Activated CD8-positive, alpha-beta memory T cell treated with anti-CD3 and anti-CD28 coated beads for 1 hour (primary cell): ENCODE results near the gene NRCAM.

Experiments
- DNase-seq, 2 donors: peaks; one replicate each; pipeline ENCODE4 v3.0.0-alpha.2; 2020; ENCODE audit warnings: low read depth in 1 of 2; ENCODE audit errors: extremely low read depth in 1 of 2

Gene NRCAM

DNA sequence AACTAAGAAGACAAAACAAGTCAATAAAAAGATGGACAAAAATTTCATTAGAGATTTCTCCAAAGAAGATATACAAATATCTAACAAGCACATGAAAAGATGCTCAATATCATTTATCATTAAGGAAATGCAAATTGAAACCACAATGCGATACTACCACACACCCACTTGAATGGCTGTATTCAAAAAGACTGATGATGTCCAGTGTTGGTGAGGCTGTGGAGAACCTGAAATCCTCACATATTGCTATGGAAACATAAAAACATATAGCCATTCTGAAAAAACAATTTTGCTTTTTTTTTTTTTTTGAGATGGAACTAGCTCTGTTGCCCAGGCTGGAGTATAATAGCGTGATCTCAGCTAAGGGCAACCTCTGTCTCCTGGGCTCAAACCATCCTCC lies 202.0 kb downstream of the NRCAM start:
- DNase-seq: no peak

DNA sequence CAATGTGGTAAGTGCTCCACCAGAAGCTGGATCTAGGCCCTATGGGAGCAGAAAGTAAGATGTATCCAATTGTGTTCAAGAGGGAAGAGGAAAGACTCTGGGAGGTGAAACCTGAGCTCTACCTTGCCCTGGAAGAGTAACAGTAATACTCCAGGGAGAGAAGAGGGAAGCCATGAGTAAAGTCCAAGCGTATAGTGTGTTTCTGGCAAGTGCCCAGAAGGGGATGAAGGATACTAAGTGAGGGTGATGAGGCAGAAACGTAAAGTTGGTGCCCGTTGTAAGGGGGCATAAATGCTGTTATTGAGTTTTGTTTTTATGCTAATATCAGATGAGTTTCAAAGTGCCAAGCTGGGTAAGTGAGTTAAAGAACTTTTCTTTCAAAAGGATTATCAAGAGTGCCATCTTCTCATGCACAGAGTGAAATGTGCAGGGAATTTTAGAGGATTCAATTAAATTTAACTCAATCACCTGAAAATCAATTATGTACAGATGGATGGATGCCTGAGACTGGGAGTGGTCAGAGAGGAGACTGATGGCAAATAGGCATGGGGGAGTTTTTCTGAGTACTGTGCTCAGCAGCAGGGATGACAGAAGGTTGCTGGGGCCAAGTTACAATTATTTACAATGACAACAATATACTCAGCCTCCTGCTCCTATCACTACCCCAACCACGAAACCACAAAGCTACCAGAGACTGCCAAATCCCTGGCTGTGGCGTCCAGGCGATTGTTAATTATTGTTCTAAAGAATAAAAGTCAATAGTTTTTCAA lies 202.8 kb downstream of the NRCAM start:
- no peak for DNase-seq

DNA sequence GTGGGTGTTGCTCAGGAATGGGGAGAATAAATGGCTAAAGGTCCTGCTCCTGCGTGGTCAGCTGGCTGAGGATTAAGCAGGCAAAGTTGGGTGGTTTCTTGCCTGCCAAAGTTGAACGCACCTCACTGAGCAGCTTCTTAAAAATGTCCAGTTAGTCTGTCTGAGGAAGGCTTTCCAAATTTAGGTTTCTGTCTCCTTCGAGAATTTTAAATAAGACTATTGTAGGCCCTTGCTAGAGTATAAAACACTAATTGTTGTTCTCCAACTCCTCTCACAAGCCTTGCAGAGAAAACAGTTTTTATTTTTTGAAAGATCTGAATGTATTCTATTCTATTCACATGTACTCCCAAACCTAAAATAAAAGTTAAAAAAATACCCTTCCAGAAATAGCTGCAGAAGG lies 204.1 kb downstream of the NRCAM start:
- no peak for DNase-seq

DNA sequence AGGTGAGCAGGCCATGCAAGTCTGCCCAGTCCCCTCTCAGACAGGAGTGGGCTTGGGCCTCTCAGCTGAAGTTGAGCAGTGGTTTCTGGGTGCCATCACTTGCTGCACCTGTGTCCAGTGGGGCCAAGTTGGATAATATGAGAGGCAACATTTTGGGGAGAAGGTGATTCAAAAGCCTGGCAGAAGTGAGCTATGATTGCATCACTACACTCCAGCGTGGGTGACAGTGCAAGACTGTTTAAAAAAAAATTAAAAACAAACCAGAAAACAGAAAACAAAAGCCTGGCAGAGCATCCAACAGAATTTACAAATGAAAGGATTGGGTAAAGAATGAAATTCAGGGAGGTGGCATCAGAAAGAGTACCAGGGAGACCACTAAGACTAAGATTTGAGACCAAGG lies 204.5 kb downstream of the NRCAM start:
- no peak for DNase-seq

DNA sequence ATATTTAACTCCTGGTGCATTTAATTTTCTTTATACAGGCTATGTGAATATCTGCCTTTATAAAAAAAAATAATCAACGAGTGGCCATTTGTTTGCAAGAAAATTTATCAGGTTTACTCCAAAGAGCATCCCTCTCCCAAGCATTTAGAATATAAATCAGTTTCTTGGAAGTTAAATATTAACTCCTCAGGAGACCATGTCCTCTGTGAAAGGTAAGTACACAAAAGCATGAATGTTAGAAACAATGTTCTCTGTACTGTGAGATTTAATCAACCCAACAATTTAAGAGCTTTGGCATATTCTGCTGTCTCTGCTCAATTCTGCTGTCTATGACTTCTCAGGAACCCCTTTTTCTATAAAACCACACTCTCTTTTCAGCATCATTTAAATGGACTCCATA lies 206.8 kb downstream of the NRCAM start:
- DNase-seq: no peak

DNA sequence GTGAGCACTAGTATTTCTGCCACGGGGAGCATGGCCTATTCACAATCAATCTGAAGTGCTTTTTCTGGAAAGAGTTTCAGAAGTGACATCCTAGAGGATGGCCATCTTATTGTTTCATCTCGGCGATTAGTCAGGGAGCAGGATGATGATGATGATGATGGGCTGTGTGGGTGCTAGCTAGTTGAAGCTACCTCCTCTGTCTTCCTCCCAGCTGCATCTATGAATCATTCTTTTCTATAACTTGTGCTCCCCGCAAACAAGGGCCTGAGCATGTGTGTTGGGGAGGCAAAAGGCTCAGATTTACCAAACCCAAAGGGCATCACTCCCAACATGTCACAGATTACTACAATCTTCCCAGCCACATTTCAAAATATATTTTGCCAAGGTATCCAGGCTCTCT lies 207.4 kb downstream of the NRCAM start:
- no peak for DNase-seq

DNA sequence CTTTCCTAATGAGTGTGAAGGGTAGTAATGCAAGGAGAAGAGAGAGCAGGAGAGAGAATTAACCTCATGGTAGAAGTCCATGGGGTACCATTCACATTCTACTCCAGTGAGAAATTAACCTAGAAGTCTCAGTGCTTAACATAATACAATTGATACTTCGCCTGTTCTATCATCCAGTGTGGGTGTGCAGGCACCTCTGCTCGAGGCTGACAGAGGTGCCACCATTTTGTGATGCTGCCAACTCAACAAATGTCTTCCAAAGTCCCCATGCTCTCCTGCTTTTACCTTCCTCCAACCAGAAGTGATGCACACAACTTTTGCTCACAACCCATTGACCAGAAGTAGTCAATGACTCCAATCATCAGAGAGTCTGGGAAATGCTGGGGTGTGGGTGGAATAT lies 207.8 kb downstream of the NRCAM start:
- DNase-seq: no peak

DNA sequence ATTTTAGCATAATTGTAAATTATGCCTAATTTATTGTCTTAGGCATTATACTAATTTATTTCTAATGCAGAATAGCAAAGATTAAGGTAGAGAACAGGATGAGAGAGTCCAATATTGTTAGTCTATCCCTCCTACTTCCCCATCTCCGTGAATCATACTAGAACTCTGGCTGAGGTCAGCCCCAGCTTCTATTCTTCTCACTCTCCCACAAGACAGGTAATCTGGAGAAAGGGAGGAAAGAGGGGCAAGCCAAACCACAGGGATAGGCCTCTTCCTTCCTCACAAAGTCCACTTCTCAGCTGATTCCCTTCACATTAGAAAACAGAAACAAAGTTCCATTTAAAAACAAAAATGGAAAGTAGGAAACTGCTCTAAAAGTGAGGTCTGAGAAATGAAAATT lies 208.6 kb downstream of the NRCAM start:
- no peak for DNase-seq

DNA sequence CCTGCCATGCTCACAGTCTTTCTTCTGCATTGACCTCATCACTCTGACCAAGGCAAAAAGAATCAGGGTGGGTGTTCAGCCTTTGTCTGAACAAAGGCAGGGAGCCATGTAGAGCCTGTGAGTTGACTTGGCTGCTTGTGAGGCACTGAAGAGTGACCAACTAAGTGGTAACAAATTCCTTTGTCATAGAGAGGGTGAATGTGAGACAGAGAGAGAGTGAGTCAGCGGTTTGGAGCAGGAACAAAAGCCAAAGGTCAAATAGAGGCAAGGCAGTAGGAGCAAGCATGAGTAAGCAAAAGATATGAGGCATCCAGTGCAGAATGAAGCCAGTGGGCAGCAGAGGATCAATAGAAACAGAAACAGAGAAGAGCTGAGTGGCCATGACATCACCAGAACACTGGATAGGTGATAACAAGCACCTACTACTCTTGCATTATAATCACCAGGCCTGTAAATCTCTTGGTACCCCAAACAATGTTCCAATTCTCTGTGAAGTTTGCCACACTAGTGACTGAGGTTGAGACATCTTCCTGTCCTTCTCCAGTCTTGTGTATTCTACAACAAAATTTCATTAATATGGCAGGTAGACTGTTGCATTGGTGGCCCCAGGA lies 209.9 kb downstream of the NRCAM start:
- DNase-seq: no peak

DNA sequence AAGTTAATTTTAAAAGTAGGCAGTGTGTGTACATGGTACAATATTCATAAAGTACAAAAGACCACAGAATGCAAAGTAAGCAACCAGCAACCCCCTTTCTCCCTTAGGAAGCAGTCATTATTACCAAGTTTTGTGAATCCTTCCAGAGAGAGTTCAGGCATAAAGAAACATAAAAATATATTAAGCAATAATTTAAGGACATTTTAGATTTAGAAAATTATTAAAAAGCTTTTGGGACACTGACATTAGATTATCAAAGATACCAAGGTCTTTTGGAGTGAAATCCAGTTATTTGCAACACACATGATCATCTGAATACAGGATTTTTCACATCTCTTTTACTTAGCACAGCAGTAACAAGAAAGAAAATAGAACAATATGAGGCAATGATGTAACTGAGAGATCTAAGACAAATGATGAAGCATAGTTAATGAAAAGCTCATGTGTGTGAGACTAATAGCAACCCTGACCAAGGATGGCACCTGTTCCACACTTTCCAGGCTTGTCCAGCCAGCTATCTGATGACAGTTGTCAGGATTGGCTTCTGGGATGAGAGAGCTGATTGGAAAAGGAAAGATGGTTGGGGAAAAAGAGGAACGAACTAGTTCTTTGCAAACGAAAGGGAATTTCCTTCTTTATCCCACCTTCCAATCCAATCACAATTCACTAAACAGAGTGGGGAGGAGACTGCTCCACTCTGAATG lies 210.6 kb downstream of the NRCAM start:
- no peak for DNase-seq

DNA sequence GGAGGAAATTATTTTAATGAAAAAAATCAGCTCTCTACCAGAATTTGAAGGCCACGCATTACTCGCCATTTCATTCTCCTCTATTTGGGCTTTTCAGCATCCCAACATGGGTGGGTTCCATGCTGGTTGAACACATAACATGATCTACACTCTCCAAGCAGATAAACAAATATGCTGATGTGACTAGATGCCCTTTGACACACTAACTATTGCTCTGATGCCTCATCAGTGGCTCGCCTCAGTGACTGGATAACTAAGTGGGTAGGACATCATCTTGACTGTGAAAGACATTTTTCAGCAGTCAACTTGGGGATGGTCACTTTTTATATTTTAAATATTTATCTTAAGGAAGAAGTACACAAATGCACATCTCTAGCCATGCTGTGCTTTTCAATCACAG lies 212.1 kb downstream of the NRCAM start:
- no peak for DNase-seq

DNA sequence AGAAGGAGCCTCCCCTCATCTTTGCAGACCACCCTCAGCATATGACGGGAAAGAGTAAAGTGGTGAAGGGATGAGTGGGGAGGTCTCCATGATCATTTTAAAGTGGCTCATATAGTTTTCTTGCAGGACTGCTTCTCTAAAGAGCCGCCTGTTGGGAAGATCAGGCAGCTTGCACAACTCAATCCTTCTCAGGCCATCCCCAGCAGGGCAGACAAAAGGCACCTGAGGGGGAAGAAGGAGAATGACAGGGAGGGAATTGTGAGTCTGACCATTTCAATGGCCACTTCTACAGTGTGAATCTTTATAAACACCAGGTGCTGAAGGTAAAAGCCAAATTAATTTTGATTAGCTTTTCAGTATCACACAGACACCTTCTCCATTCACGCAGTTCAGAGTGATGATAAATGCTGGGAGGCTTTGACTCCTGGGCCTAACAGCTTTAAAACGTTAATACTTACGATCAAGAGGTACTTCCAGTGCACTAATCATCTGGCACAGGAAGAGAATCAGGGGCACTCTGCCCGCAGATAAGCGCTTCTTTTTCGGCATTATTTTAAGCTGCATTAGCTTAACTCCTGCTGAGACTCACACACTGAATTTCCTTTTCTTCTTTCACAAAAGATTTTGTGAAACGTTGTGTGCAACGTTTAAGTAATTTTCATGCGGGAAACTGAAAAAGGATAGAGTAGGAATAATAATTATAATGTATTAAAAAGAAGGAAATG lies 216.6 kb downstream of the NRCAM start:
- no peak for DNase-seq

DNA sequence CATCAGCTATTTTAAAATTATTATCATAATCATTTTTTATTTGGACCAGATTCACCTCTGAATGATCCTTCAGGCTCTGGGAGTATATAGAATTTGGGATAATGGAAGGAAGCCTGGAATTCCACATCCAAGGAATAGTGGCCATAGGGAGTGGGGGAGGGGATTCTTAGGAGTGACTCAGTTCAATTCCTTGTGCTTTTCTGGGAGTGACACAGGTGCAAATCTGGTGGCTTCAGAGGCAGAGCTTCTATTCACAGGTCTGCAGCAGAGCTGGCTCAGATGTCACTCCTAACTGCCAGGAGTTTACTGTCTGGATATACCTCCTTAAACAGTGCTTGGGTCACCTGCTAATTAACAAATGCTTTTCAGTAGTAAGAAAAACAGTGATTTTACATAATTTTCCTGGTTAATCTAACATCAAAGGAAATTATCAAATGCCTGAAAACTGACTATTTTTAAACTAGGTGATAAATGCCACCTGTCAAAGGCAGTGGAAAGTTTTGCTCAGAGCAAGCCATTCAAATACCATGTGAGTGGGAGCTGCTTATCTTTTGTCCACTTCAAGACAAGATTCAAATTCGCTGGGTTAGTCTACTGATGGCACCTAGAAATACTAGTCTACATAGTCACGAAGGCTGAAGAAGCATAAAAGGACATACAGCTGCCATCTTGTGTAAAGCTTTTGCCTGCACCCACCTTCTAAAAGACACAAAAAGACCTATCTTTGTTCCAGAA lies 219.4 kb downstream of the NRCAM start:
- DNase-seq: no peak

DNA sequence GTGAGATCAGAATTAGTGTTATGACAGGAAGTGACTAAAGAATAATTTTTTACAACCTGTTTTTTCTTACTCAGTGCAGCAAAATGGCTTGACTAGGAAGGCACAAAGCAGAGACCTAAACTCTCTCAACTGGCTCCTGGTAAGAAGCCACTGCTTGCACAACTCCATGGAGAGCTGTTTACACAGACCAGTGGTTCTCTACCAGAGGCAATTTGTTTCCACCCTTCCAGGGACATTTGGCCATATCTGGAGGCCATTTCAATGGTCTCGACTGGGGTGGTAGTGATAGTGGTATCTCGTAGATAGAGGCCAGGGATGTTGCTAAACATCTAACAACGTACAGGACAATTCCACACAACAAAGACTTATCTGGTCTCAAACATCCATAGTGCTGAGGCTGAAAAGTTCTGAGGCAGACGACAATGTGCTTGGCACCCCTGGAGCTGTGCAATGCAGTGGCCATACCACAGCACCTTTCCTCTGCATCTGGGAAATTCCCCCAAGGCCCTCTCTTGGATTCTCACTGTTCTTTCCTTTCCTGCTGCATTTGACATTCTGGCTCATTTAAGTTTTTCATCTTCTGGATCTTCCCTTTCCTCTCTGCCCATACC lies 220.7 kb downstream of the NRCAM start:
- DNase-seq: no peak

DNA sequence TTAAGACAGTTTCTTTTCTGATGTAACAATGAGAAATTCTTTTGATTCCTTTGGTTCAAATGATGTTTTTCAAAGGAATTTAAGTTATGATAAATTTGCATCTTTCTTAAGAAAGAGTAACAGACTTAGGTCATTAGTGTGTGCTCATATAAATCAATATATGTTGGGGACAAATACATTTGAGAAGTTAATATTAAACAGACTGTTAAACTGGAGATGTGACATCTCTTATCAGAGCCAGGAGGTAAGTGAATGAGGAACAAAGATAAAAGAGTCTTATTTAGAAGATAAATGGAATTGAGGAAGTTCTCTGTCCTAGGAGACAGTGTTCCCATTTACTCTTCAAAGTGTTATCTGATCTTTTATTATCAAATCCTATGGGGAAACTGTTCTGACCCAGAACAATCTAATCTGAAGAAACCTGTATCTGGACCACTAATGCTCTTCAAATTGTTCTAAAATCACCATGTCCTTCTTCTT lies 221.2 kb downstream of the NRCAM start:
- DNase-seq: no peak

DNA sequence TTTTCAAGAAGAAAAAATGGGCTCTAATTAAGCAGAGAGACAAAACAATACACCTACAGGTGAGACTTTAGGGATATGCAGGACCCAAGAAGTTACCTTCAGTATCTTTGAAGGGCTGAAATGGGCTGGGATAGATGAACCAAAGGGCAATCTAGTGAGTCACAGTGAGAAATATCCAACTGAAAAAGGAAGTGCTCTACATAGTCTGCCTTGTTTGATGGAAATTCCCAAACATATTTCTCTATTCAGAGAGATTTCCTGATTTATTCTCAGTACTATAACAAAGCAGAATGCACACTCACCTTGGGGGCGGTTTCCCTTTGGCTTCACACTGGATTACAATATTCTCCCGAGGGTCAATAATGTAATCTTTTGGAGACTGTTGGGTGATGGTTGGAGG lies 222.0 kb downstream of the NRCAM start:
- no peak for DNase-seq

DNA sequence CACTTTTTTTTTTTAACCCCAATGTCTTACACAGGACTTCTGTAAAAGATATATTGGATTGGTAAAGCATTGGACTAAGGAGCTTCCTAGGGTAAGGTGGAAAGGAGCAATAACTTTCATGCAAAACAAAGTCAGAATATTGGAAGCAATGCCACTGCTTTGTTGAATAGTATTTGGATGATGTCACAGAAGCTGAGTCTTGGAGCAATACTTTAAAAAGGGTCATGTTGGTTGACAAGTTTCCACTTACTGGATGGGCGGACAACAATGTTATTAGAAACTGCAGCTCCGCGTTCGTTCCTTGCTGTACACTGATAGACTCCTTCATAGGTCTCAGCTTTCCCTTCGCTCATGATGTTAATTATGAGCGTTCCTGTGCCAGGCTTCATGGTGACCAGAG lies 224.2 kb downstream of the NRCAM start:
- DNase-seq: no peak

DNA sequence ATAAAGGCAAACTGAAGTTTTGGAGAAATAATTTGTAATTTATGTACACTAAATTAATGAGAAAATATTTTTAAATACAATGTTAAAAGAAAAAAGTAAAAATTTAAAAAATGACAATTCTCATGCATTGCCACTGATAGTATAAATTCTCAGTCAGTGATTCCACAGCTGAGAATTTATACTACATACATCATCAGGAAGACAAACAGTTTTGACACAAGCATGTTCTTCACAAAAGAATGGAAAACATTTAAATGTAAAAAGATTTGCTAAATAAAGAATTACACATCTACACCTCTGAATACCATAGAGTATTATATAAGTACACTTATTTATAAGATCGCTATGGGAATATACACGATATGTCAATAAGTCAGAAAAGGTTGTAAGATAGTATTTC lies 225.0 kb downstream of the NRCAM start:
- DNase-seq: no peak

DNA sequence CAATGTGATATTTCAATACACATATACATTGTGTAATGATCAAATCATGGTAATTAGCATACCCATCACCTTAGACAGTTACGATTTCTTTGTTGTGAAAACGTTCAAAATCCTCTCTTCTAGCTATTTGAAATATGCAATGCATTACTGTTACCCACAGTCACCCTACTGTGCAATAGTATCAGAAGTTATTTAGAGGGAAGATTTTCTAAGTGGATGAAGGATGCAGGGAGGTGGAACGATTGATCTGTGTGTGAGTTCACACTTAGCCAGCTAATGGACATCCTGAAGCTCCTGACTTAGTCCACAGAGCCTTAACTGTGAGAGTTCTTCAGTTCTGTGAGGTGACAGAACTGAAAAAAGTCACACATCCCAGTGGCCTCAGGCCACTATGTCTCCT lies 228.9 kb downstream of the NRCAM start:
- no peak for DNase-seq

DNA sequence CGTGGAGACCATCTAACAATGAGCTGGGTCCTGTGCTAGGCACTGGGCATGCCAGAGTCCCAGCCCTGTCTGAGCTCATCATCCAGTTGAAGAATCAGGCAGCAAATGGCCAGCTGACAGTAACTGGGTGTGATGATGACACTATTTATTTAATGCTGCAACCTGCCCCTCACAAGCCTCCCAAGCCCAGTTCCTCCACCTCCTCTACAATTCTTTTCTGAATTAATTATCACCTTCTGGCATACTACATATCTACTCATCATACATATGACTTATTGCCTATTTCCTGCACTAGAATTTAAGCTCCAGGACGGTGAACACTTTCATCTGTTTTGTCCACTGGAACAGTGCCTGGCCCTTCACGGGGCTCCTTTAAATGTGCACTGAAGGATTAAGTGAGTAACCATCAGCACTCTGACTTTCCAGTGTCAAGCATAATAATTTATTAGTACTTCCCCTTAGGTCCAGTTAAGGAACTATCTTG lies 229.4 kb downstream of the NRCAM start:
- DNase-seq: no peak
